ENCODE results near the gene MAEA. TPM values are rescaled to one million over a fixed set of nuclear protein-coding genes. Genes with fewer than 3 reads are reported as not detected.

The MAEA gene
- total and polyA plus RNA-seq, 9 of the 15 experiments (the other 6 are each of a cell fraction or from before 2014, with no cell fraction given), result 2.1 to 86.5 (median 45.0) TPM

DNA sequence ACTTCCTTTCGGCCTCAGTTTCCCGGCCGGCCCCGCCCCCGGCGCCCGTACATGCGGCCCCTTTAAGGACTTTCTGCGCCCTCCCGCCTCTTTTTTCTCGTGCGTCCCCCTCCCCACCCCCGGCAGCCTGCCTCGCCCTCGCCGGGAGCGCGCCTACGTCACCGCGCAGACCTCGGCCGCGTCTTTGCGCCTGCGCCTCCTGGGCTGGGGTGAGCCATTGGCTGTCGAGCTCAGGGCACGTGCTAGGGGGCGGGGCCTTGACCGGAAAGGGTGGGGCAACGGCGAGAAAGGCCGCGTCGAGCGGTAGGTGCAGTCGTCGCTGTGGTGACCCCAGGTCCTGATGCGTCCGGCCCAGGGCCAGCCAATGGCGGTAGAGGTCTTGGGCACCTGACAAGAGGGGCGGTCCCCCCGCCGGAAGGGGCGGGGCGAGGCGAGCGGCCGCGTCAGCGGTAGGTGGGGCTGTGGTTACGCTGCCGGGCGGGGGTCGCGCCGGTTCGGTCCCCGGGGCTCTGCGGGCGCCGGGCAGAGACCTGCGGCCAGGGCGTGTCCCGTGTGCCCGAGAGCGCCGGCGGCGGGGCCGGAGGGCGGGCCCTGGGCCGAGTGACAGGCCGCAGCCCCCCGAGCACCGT lies 57.2 kb downstream of the MAEA start, which contains the start of gene UVSSA (continued):
- TF ChIP-seq, protein P1, sequence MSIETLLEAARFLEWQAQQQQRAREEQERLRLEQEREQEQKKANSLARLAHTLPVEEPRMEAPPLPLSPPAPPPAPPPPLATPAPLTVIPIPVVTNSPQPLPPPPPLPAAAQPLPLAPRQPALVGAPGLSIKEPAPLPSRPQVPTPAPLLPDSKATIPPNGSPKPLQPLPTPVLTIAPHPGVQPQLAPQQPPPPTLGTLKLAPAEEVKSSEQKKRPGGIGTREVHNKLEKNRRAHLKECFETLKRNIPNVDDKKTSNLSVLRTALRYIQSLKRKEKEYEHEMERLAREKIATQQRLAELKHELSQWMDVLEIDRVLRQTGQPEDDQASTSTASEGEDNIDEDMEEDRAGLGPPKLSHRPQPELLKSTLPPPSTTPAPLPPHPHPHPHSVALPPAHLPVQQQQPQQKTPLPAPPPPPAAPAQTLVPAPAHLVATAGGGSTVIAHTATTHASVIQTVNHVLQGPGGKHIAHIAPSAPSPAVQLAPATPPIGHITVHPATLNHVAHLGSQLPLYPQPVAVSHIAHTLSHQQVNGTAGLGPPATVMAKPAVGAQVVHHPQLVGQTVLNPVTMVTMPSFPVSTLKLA (conservative IDR thresholded peaks at IDR 0.05), result peak; percentile 87
- TF ChIP-seq CXXC5 (CRISPR knock-in tag; IDR thresholded peaks at IDR 0.05), result peak; percentile 88
- TF ChIP-seq, protein P2, sequence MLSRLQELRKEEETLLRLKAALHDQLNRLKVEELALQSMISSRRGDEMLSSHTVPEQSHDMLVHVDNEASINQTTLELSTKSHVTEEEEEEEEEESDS (CRISPR knock-in tag; IDR thresholded peaks at IDR 0.05), result no peak
- TF ChIP-seq, protein P3, sequence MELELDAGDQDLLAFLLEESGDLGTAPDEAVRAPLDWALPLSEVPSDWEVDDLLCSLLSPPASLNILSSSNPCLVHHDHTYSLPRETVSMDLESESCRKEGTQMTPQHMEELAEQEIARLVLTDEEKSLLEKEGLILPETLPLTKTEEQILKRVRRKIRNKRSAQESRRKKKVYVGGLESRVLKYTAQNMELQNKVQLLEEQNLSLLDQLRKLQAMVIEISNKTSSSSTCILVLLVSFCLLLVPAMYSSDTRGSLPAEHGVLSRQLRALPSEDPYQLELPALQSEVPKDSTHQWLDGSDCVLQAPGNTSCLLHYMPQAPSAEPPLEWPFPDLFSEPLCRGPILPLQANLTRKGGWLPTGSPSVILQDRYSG (tag; conservative IDR thresholded peaks at IDR 0.05; ENCODE audit: low read depth), result no peak
- no peak for TF ChIP-seq NCOR1 (IDR thresholded peaks at IDR 0.05)
- TF ChIP-seq NCOA1 (IDR thresholded peaks at IDR 0.05; ENCODE audit: low read depth), result no peak
- TF ChIP-seq, protein P4, sequence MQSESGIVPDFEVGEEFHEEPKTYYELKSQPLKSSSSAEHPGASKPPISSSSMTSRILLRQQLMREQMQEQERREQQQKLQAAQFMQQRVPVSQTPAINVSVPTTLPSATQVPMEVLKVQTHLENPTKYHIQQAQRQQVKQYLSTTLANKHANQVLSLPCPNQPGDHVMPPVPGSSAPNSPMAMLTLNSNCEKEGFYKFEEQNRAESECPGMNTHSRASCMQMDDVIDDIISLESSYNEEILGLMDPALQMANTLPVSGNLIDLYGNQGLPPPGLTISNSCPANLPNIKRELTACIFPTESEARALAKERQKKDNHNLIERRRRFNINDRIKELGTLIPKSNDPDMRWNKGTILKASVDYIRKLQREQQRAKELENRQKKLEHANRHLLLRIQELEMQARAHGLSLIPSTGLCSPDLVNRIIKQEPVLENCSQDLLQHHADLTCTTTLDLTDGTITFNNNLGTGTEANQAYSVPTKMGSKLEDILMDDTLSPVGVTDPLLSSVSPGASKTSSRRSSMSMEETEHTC (IDR thresholded peaks at IDR 0.05), result peak; percentile 68; the same call in 1 of the 2 replicates
- TF ChIP-seq, protein P5, sequence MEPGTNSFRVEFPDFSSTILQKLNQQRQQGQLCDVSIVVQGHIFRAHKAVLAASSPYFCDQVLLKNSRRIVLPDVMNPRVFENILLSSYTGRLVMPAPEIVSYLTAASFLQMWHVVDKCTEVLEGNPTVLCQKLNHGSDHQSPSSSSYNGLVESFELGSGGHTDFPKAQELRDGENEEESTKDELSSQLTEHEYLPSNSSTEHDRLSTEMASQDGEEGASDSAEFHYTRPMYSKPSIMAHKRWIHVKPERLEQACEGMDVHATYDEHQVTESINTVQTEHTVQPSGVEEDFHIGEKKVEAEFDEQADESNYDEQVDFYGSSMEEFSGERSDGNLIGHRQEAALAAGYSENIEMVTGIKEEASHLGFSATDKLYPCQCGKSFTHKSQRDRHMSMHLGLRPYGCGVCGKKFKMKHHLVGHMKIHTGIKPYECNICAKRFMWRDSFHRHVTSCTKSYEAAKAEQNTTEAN (CRISPR knock-in tag; IDR thresholded peaks at IDR 0.05), result no peak
- TF ChIP-seq, protein P6, sequence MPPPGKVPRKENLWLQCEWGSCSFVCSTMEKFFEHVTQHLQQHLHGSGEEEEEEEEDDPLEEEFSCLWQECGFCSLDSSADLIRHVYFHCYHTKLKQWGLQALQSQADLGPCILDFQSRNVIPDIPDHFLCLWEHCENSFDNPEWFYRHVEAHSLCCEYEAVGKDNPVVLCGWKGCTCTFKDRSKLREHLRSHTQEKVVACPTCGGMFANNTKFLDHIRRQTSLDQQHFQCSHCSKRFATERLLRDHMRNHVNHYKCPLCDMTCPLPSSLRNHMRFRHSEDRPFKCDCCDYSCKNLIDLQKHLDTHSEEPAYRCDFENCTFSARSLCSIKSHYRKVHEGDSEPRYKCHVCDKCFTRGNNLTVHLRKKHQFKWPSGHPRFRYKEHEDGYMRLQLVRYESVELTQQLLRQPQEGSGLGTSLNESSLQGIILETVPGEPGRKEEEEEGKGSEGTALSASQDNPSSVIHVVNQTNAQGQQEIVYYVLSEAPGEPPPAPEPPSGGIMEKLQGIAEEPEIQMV (tag; conservative IDR thresholded peaks at IDR 0.05; ENCODE audit: low read depth), result no peak
- TF ChIP-seq CREB1 (IDR thresholded peaks at IDR 0.05), result peak; percentile 86
- peak; percentile 94 for TF ChIP-seq CREB1 (CRISPR knock-in tag; IDR thresholded peaks at IDR 0.05)
- TF ChIP-seq SNRNP70 (optimal IDR thresholded peaks at IDR 0.05; ENCODE audit: low read depth, low read length), result no peak
- TF ChIP-seq NR3C1 (CRISPR knock-in tag; IDR thresholded peaks at IDR 0.05), result no peak
